Tibial artery (tissue), 4 donors: ENCODE data around the gene DOCK11.

Source experiments
- DNase-seq, 2 donors: peaks; one replicate each; pipeline ENCODE4 v3.0.0-alpha.2; 2019
- H3K27ac ChIP-seq, 2 donors: fragments of 200-600 bp; sonication (generic) in 1 of 2; 1 replicate in 1 of 2; 2 replicates in 1 of 2; pipeline ENCODE4 v1.5.1; 2018 to 2019; ENCODE audit warnings: mild to moderate bottlenecking in 1 of 2
- H3K27me3 ChIP-seq, 2 donors: fragments of 200-600 bp; sonication (generic) in 1 of 2; one replicate each; pipeline versions ENCODE4 v1.5.1 to v1.6.0; 2016 to 2019
- H3K36me3 ChIP-seq, 3 donors: fragments of 200-600 bp; sonication (generic) in 2 of 3; one replicate each; pipeline ENCODE4 v1.5.1; 2016 to 2019; ENCODE audit warnings: mild to moderate bottlenecking in 2 of 3
- H3K4me1 ChIP-seq, 4 donors: fragments of 200-600 bp; sonication (generic) in 2 of 4; 1 replicate in 3 of 4; 2 replicates in 1 of 4; pipeline ENCODE4 v1.5.1; 2016 to 2019
- H3K4me3 ChIP-seq, 2 donors: fragments of 200-600 bp; sonication (generic) in 1 of 2; 1 replicate in 1 of 2; 2 replicates in 1 of 2; pipeline ENCODE4 v1.5.1; 2018 to 2019; ENCODE audit warnings: mild to moderate bottlenecking in 2 of 2
- H3K9me3 ChIP-seq, 3 donors: fragments of 200-600 bp; sonication (generic) in 1 of 3; one replicate each; pipeline ENCODE4 v1.5.1; 2016 to 2019
- CTCF ChIP-seq, 2 experiments: fragments of 200-600 bp in 1 of 2; fragments of 450-650 bp in 1 of 2; IDR thresholded peaks; one replicate each; pipeline ENCODE4 v1.5.1; 2017 to 2019; ENCODE audit warnings: antibody characterized with exemption in 2 of 2, mild to moderate bottlenecking in 1 of 2, moderate library complexity in 1 of 2
- intact Hi-C: fragments of 100-400 bp; cut with DNase I; formaldehyde crosslinking; loops from one replicate; pipeline ENCODE4 v1.15.0; 2023; ENCODE audit warnings: low total_unique reads

The DOCK11 gene

DNA sequence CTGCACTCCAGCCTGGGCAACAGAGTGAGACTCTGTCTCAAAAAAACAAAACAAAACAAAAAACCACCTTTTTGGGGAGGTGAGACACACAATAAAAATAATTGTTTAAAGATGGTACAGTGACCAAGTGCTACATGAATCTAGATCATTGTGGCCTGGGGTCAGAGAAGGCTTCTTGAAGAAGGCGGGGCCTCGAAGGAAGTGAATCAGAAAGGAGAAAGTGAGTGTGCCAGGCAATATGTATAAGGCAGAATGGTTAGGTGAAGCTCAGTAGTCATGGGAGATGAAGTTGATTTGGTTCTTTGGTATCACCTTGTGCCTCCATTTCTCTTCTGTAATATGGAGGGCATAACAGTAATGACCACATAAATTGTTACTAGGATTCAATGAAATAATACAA, 58.9 kb downstream of the DOCK11 start:
- DNase-seq: no peak
- Histone ChIP-seq H3K9me3 (no peaks in the 10 kb centered on the region), H3K27ac (no peak overlapping the region), H3K4me3 (no peak overlapping the region), H3K27me3 (no peaks in the 10 kb centered on the region), H3K36me3 (no peaks in the 10 kb centered on the region), H3K4me1 (peaks cover 0 to 5% (median 0%) of the 10 kb centered on the region in 4 donors)
- TF ChIP-seq CTCF (IDR thresholded peaks at IDR 0.05): no peak
- intact Hi-C loops: no loop called here

GRCh38 chrX:118558926-118559325, 63.3 kb downstream of the DOCK11 start:
- intact Hi-C loops: no loop called here
- H3K4me3 ChIP-seq: no peak overlapping the region
- peaks cover 0 to 4% (median 3%) of the 10 kb centered on the region in 3 donors for H3K36me3 ChIP-seq
- H3K27me3 ChIP-seq: no peaks in the 10 kb centered on the region
- H3K27ac ChIP-seq: no peak overlapping the region
- no peak for DNase-seq
- H3K9me3 ChIP-seq: no peaks in the 10 kb centered on the region
- TF ChIP-seq CTCF (IDR thresholded peaks at IDR 0.05): no peak
- no peaks in the 10 kb centered on the region for H3K4me1 ChIP-seq

- TF ChIP-seq CTCF (IDR thresholded peaks at IDR 0.05): no peak
- DNase-seq: no peak
- no peaks in the 10 kb centered on the region for H3K9me3 ChIP-seq
- H3K27me3 ChIP-seq: no peaks in the 10 kb centered on the region
- no peaks in the 10 kb centered on the region for H3K4me1 ChIP-seq
- peaks cover 0 to 4% (median 3%) of the 10 kb centered on the region in 3 donors for H3K36me3 ChIP-seq
- intact Hi-C loops: no loop called here
- no peak overlapping the region for H3K4me3 ChIP-seq
- no peak overlapping the region for H3K27ac ChIP-seq
These were observed 64.9 kb downstream of the DOCK11 start for GRCh38 chrX:118560489-118560888.

- no peak for TF ChIP-seq CTCF (IDR thresholded peaks at IDR 0.05)
- Histone ChIP-seq H3K36me3 (peaks cover 0 to 4% (median 3%) of the 10 kb centered on the region in 3 donors), H3K27me3 (no peaks in the 10 kb centered on the region), H3K27ac (no peak overlapping the region), H3K4me3 (no peak overlapping the region), H3K4me1 (no peaks in the 10 kb centered on the region), H3K9me3 (no peaks in the 10 kb centered on the region)
- intact Hi-C loops: no loop called here
- DNase-seq: no peak
These were observed 67.1 kb downstream of the DOCK11 start for GRCh38 chrX:118562582-118563164.

DNA sequence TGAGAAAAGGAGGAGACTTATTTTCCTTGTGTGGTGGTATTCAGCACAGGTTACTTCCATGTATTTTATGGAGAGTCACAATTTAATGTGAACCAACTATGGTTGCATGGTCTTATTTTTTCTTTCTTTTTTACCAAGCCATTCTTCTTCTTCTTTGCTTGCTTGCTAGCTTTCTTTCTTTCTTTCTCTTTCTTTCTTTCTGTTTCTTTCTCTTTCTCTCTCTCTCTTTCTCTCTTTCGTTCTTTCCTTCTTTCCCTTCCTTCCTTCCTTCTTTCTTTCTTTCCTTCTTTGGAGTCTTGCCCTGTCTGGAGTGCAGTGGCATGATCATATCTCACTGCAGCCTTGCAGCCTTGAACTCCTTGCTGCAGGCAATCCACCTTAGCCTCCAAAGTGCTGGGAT, 68.9 kb downstream of the DOCK11 start:
- intact Hi-C loops: no loop called here
- Histone ChIP-seq H3K4me1 (no peaks in the 10 kb centered on the region), H3K9me3 (no peaks in the 10 kb centered on the region)

More for the DNA sequence above, 68.9 kb downstream of the DOCK11 start:
- Histone ChIP-seq H3K27ac (no peak overlapping the region), H3K27me3 (no peaks in the 10 kb centered on the region), H3K4me3 (no peak overlapping the region), H3K36me3 (peaks cover 0 to 4% (median 3%) of the 10 kb centered on the region in 3 donors)
- no peak for TF ChIP-seq CTCF (IDR thresholded peaks at IDR 0.05)
- DNase-seq: no peak
